Vein endothelial cell (primary cell): ENCODE measurements around the gene TIAM1. TPM values are rescaled to one million over a fixed set of nuclear protein-coding genes. Genes with fewer than 3 reads are reported as not detected.

ENCODE experiments used
- total RNA-seq: library from RNA; depleted of rRNA; stranded (reverse); fragments of >200 nt; gene quantifications from 2 replicates; pipeline ENCODE4 v1.2.3, GENCODE V29; 2012

Gene TIAM1, protein sequence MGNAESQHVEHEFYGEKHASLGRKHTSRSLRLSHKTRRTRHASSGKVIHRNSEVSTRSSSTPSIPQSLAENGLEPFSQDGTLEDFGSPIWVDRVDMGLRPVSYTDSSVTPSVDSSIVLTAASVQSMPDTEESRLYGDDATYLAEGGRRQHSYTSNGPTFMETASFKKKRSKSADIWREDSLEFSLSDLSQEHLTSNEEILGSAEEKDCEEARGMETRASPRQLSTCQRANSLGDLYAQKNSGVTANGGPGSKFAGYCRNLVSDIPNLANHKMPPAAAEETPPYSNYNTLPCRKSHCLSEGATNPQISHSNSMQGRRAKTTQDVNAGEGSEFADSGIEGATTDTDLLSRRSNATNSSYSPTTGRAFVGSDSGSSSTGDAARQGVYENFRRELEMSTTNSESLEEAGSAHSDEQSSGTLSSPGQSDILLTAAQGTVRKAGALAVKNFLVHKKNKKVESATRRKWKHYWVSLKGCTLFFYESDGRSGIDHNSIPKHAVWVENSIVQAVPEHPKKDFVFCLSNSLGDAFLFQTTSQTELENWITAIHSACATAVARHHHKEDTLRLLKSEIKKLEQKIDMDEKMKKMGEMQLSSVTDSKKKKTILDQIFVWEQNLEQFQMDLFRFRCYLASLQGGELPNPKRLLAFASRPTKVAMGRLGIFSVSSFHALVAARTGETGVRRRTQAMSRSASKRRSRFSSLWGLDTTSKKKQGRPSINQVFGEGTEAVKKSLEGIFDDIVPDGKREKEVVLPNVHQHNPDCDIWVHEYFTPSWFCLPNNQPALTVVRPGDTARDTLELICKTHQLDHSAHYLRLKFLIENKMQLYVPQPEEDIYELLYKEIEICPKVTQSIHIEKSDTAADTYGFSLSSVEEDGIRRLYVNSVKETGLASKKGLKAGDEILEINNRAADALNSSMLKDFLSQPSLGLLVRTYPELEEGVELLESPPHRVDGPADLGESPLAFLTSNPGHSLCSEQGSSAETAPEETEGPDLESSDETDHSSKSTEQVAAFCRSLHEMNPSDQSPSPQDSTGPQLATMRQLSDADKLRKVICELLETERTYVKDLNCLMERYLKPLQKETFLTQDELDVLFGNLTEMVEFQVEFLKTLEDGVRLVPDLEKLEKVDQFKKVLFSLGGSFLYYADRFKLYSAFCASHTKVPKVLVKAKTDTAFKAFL (N-terminal part only)
- 0.33 and 0.38 TPM in 2 replicates for total RNA-seq

DNA sequence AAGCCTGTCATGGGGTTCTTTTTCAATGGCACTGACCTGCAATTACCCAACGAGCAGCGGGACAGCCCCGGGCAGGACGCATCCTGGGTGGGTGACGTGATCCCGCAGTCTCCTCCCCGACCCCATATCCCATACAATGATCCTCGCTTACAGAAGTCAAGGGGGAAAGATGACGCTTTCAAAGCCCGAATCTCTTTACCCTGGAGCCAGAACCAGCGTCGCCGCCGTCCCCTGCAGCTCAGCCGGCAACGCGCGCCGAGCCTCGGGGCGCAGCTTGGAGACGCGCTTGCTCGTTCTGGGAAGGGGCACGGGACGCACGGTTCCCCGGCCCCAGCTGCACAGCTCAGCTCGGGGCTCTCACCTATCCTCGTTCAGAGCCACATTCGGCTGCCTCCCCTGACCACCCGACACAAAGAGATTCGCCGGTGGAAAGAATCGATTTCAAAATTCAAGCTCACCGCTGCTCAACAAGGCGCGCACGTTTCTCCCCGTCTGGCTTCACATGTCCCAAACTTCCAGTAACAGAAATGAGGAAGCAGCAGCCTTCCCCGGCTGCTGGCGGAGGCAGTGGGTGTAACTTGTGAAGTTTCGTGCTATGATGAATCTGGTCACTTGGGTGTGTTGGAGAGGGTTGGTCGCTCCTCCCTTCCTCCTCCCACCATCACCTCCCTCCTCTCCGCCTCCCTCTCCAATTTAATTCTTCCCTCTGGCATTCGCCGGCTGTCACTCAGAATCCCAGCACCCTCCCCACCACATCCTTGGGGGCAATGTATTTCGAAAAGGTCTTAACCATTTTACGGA lies at the start of gene TIAM1:
TIAM1 (minus strand) TSS at position 582 of the 801 bp plus-strand sequence. CDS start 77,289 bp downstream, outside the sequence.

